Measurements from ENCODE around the gene TCF7L1.
A peak's percentile ranks its signal among the peaks of the same experiment; 100 is the strongest.
"Not testable (repeated sequence)": the region's sequence is repeated elsewhere in the genome, so short reads cannot be mapped to it uniquely, and the experiment has no call there.

The TCF7L1 gene

GRCh38 chr2:85330839-85331636 is 197.8 kb downstream of the TCF7L1 start:
- no peak for DNase-seq (ENCODE audit: low spot score)
- in situ Hi-C loops (cut with MboI; ENCODE audit: low pct_unique_long_range_greater_than_20kb, low sequenced_read_pairs, unreplicated experiment), result no loop called here
- TF ChIP-seq, protein P1, sequence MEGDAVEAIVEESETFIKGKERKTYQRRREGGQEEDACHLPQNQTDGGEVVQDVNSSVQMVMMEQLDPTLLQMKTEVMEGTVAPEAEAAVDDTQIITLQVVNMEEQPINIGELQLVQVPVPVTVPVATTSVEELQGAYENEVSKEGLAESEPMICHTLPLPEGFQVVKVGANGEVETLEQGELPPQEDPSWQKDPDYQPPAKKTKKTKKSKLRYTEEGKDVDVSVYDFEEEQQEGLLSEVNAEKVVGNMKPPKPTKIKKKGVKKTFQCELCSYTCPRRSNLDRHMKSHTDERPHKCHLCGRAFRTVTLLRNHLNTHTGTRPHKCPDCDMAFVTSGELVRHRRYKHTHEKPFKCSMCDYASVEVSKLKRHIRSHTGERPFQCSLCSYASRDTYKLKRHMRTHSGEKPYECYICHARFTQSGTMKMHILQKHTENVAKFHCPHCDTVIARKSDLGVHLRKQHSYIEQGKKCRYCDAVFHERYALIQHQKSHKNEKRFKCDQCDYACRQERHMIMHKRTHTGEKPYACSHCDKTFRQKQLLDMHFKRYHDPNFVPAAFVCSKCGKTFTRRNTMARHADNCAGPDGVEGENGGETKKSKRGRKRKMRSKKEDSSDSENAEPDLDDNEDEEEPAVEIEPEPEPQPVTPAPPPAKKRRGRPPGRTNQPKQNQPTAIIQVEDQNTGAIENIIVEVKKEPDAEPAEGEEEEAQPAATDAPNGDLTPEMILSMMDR (IDR thresholded peaks at IDR 0.05; ENCODE audit: extremely low read depth, insufficient read depth, missing control alignments), result peak; percentile 4

DNA sequence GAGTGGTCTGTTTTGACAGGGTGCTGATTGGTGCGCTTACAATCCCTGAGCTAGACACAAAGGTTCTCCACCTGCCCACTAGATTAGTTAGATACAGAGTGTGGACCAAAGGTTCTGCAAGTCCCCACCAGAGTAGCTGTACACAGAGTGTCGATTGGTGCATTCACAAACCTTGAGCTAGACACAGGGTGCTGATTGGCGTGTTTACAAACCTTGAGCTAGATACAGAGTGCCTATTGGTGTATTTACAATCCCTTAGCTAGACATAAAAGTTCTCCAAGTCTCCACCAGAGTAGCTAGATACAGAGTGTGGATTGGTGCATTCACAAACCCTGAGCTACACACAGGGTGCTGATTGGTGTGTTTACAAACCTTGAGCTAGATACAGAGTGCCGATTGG is 200.7 kb downstream of the TCF7L1 start:
- in situ Hi-C loops (cut with MboI; ENCODE audit: low pct_unique_long_range_greater_than_20kb, low sequenced_read_pairs, unreplicated experiment); DNase-seq (ENCODE audit: low spot score): not testable (repeated sequence)

GRCh38 chr2:85334928-85335327 is 201.7 kb downstream of the TCF7L1 start:
- DNase-seq (ENCODE audit: low spot score), result no peak
- in situ Hi-C loops (cut with MboI; ENCODE audit: low pct_unique_long_range_greater_than_20kb, low sequenced_read_pairs, unreplicated experiment), result no loop called here
- TF ChIP-seq, protein P1 (IDR thresholded peaks at IDR 0.05; ENCODE audit: extremely low read depth, insufficient read depth, missing control alignments), result no peak

- in situ Hi-C loops (cut with MboI; ENCODE audit: low pct_unique_long_range_greater_than_20kb, low sequenced_read_pairs, unreplicated experiment), result no loop called here
- DNase-seq (ENCODE audit: low spot score), result no peak
- TF ChIP-seq, protein P1 (IDR thresholded peaks at IDR 0.05; ENCODE audit: extremely low read depth, insufficient read depth, missing control alignments), result no peak
Measured at GRCh38 chr2:85340034-85340892, 207.1 kb downstream of the TCF7L1 start.

- DNase-seq (ENCODE audit: low spot score), result no peak
- TF ChIP-seq, protein P1 (IDR thresholded peaks at IDR 0.05; ENCODE audit: extremely low read depth, insufficient read depth, missing control alignments), result no peak
- in situ Hi-C loops (cut with MboI; ENCODE audit: low pct_unique_long_range_greater_than_20kb, low sequenced_read_pairs, unreplicated experiment), result no loop called here
Measured at GRCh38 chr2:85341269-85342029, 208.3 kb downstream of the TCF7L1 start.

DNA sequence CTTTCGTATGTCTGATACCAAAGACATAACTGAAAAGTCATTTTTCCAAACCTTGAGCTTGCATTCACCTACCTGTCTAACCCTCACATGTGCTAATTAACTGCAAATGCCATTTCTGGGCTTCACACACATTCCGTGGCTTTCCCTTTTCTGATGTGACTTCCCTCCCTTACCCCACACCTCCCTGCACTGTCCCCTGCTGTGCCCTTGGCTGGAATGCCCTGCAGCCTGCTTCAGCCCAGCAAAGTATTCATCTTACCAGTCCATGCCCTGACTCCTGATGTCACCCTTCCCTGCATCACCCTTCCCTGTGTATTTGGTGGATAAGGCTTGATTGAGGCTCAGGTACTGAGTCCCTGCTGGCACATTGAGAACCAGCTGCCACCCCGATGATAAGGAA is 209.0 kb downstream of the TCF7L1 start:
- in situ Hi-C loops (cut with MboI; ENCODE audit: low pct_unique_long_range_greater_than_20kb, low sequenced_read_pairs, unreplicated experiment), result no loop called here
- TF ChIP-seq, protein P1 (IDR thresholded peaks at IDR 0.05; ENCODE audit: extremely low read depth, insufficient read depth, missing control alignments), result no peak
- DNase-seq (ENCODE audit: low spot score), result no peak

- in situ Hi-C loops (cut with MboI; ENCODE audit: low pct_unique_long_range_greater_than_20kb, low sequenced_read_pairs, unreplicated experiment); DNase-seq (ENCODE audit: low spot score): not testable (repeated sequence)
Measured at GRCh38 chr2:85343207-85343895, 210.2 kb downstream of the TCF7L1 start.
